HEK293 (cell line): ENCODE data around the gene POU2AF1.

ENCODE experiments used
- ZIC2 ChIP-seq: fragments of 450-650 bp; formaldehyde crosslinking; IDR thresholded peaks from 2 replicates; pipeline ENCODE4 v1.5.1; 2016; ENCODE audit warnings: missing biosample characterization, missing genetic modification characterization
- ZNF2 ChIP-seq: fragments of 450-650 bp; formaldehyde crosslinking; IDR thresholded peaks from 2 replicates; pipeline ENCODE4 v1.5.1; 2016; ENCODE audit warnings: missing biosample characterization, missing genetic modification characterization
- ZNF26 ChIP-seq: fragments of 450-650 bp; formaldehyde crosslinking; IDR thresholded peaks from 2 replicates; pipeline ENCODE4 v1.5.1; 2016; ENCODE audit warnings: missing biosample characterization, missing genetic modification characterization
- ZNF513 ChIP-seq: fragments of 450-650 bp; IDR thresholded peaks from 2 replicates; pipeline ENCODE4 v1.5.1; 2018; ENCODE audit warnings: missing biosample characterization, missing genetic modification characterization
- TF ChIP-seq, protein P1 (sequence below): fragments of 450-650 bp; formaldehyde crosslinking; IDR thresholded peaks from 2 replicates; pipeline ENCODE4 v1.5.1; 2016; ENCODE audit warnings: missing biosample characterization, missing genetic modification characterization

GRCh38 chr11:111416231-111416960 lies 37.3 kb upstream of the POU2AF1 start:
- no peak for TF ChIP-seq ZNF2 (tag by site-specific recombination)
- no peak for TF ChIP-seq ZIC2
- TF ChIP-seq, protein P1, sequence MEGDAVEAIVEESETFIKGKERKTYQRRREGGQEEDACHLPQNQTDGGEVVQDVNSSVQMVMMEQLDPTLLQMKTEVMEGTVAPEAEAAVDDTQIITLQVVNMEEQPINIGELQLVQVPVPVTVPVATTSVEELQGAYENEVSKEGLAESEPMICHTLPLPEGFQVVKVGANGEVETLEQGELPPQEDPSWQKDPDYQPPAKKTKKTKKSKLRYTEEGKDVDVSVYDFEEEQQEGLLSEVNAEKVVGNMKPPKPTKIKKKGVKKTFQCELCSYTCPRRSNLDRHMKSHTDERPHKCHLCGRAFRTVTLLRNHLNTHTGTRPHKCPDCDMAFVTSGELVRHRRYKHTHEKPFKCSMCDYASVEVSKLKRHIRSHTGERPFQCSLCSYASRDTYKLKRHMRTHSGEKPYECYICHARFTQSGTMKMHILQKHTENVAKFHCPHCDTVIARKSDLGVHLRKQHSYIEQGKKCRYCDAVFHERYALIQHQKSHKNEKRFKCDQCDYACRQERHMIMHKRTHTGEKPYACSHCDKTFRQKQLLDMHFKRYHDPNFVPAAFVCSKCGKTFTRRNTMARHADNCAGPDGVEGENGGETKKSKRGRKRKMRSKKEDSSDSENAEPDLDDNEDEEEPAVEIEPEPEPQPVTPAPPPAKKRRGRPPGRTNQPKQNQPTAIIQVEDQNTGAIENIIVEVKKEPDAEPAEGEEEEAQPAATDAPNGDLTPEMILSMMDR, result no peak
- TF ChIP-seq ZNF513 (tag by site-specific recombination), result no peak
- no peak for TF ChIP-seq ZNF26 (tag by site-specific recombination)
